ENCODE results near the gene CLDN24.
"Not testable (repeated sequence)": the region's sequence is repeated elsewhere in the genome, so short reads cannot be mapped to it uniquely, and the experiment has no call there.

The CLDN24 gene

GRCh38 chr4:183333202-183333601 is 11.0 kb upstream of the CLDN24 start:
- no peak for ATAC-seq

GRCh38 chr4:183332447-183332846 is 10.2 kb upstream of the CLDN24 start:
- Mint-ChIP-seq H3K4me3 (no peak overlapping the region), H3K27ac (no peak overlapping the region), H3K9me3 (peaks cover 4% of the 10 kb centered on the region), H3K27me3 (peaks cover 34% of the 10 kb centered on the region), H3K4me1 (no peaks in the 10 kb centered on the region), H3K36me3 (no peaks in the 10 kb centered on the region)
- ATAC-seq, result no peak

More at GRCh38 chr4:183333202-183333601, 11.0 kb upstream of the CLDN24 start:
- H3K9me3 Mint-ChIP-seq, result peaks cover 4% of the 10 kb centered on the region
- no peak overlapping the region for H3K27ac Mint-ChIP-seq
- H3K36me3 Mint-ChIP-seq, result no peaks in the 10 kb centered on the region
- peaks cover 34% of the 10 kb centered on the region for H3K27me3 Mint-ChIP-seq
- H3K4me3 Mint-ChIP-seq, result no peak overlapping the region
- H3K4me1 Mint-ChIP-seq, result no peaks in the 10 kb centered on the region

GRCh38 chr4:183330841-183331240 is 8.6 kb upstream of the CLDN24 start:
- Mint-ChIP-seq H3K36me3 (no peaks in the 10 kb centered on the region), H3K27me3 (peaks cover 37% of the 10 kb centered on the region), H3K4me1 (no peaks in the 10 kb centered on the region), H3K4me3 (no peak overlapping the region), H3K9me3 (peaks cover 4% of the 10 kb centered on the region), H3K27ac (no peak overlapping the region)
- ATAC-seq, result no peak

- Mint-ChIP-seq H3K36me3 (no peaks in the 10 kb centered on the region), H3K27ac (no peak overlapping the region), H3K4me3 (no peak overlapping the region), H3K27me3 (peaks cover 37% of the 10 kb centered on the region), H3K4me1 (no peaks in the 10 kb centered on the region), H3K9me3 (peaks cover 4% of the 10 kb centered on the region)
- ATAC-seq, result no peak
Measured at GRCh38 chr4:183329954-183330742, 7.9 kb upstream of the CLDN24 start.

- Mint-ChIP-seq H3K36me3 (no peaks in the 10 kb centered on the region), H3K9me3 (peaks cover 4% of the 10 kb centered on the region), H3K27me3 (peaks cover 36% of the 10 kb centered on the region), H3K4me3 (no peak overlapping the region), H3K27ac (no peak overlapping the region), H3K4me1 (no peaks in the 10 kb centered on the region)
- ATAC-seq, result no peak
Measured at GRCh38 chr4:183329244-183329643, 7.0 kb upstream of the CLDN24 start.

- Mint-ChIP-seq H3K9me3 (peaks cover 4% of the 10 kb centered on the region), H3K4me3 (no peak overlapping the region), H3K4me1 (no peaks in the 10 kb centered on the region), H3K27me3 (peaks cover 36% of the 10 kb centered on the region), H3K27ac (no peak overlapping the region), H3K36me3 (no peaks in the 10 kb centered on the region)
- ATAC-seq, result no peak
Measured at GRCh38 chr4:183328832-183329231, 6.6 kb upstream of the CLDN24 start.

- H3K9me3 Mint-ChIP-seq, result peaks cover 4% of the 10 kb centered on the region
- H3K36me3 Mint-ChIP-seq, result no peaks in the 10 kb centered on the region
- ATAC-seq, result no peak
- no peak overlapping the region for H3K27ac Mint-ChIP-seq
- peaks cover 33% of the 10 kb centered on the region for H3K27me3 Mint-ChIP-seq
- no peak overlapping the region for H3K4me3 Mint-ChIP-seq
- no peaks in the 10 kb centered on the region for H3K4me1 Mint-ChIP-seq
Measured at GRCh38 chr4:183327827-183328226, 5.6 kb upstream of the CLDN24 start.

- H3K9me3 Mint-ChIP-seq, result peaks cover 4% of the 10 kb centered on the region
- no peak overlapping the region for H3K4me3 Mint-ChIP-seq
- H3K27ac Mint-ChIP-seq, result no peak overlapping the region
- peaks cover 23% of the 10 kb centered on the region for H3K27me3 Mint-ChIP-seq
- no peaks in the 10 kb centered on the region for H3K4me1 Mint-ChIP-seq
- no peak for ATAC-seq
- no peaks in the 10 kb centered on the region for H3K36me3 Mint-ChIP-seq
Measured at GRCh38 chr4:183326853-183327252, 4.6 kb upstream of the CLDN24 start.

GRCh38 chr4:183326387-183326786 is 4.2 kb upstream of the CLDN24 start:
- H3K4me3 Mint-ChIP-seq, H3K36me3 Mint-ChIP-seq, H3K27ac Mint-ChIP-seq, H3K4me1 Mint-ChIP-seq, ATAC-seq, H3K9me3 Mint-ChIP-seq: not testable (repeated sequence)
- H3K27me3 Mint-ChIP-seq, result peaks cover 18% of the 10 kb centered on the region

GRCh38 chr4:183324619-183325018 is 2.4 kb upstream of the CLDN24 start:
- Mint-ChIP-seq H3K4me1 (no peaks in the 10 kb centered on the region), H3K27me3 (peaks cover 18% of the 10 kb centered on the region)
- no peak for ATAC-seq

GRCh38 chr4:183324056-183324455 is 1.8 kb upstream of the CLDN24 start:
- H3K4me3 Mint-ChIP-seq, ATAC-seq, H3K27ac Mint-ChIP-seq, H3K4me1 Mint-ChIP-seq, H3K36me3 Mint-ChIP-seq, H3K9me3 Mint-ChIP-seq: not testable (repeated sequence)
- H3K27me3 Mint-ChIP-seq, result peaks cover 18% of the 10 kb centered on the region

More at GRCh38 chr4:183324619-183325018, 2.4 kb upstream of the CLDN24 start:
- H3K36me3 Mint-ChIP-seq, result no peaks in the 10 kb centered on the region
- no peak overlapping the region for H3K27ac Mint-ChIP-seq
- H3K4me3 Mint-ChIP-seq, result no peak overlapping the region
- H3K9me3 Mint-ChIP-seq, result peaks cover 4% of the 10 kb centered on the region

GRCh38 chr4:183323295-183323694 is 1.1 kb upstream of the CLDN24 start:
- peaks cover 18% of the 10 kb centered on the region for H3K27me3 Mint-ChIP-seq
- H3K9me3 Mint-ChIP-seq, result no peaks in the 10 kb centered on the region
- H3K4me3 Mint-ChIP-seq, result no peak overlapping the region

GRCh38 chr4:183321516-183321915 is 710 bp downstream of the CLDN24 start:
- Mint-ChIP-seq H3K9me3 (no peaks in the 10 kb centered on the region), H3K27me3 (peaks cover 14% of the 10 kb centered on the region), H3K4me1 (no peaks in the 10 kb centered on the region), H3K4me3 (no peak overlapping the region), H3K27ac (no peak overlapping the region), H3K36me3 (no peaks in the 10 kb centered on the region)
- ATAC-seq, result no peak

More at GRCh38 chr4:183323295-183323694, 1.1 kb upstream of the CLDN24 start:
- ATAC-seq, result no peak
- H3K27ac Mint-ChIP-seq, result no peak overlapping the region
- H3K36me3 Mint-ChIP-seq, result no peaks in the 10 kb centered on the region
- no peaks in the 10 kb centered on the region for H3K4me1 Mint-ChIP-seq

- no peaks in the 10 kb centered on the region for H3K9me3 Mint-ChIP-seq
- no peak for ATAC-seq
- H3K4me3 Mint-ChIP-seq, result no peak overlapping the region
- no peaks in the 10 kb centered on the region for H3K4me1 Mint-ChIP-seq
- H3K27ac Mint-ChIP-seq, result no peak overlapping the region
- H3K27me3 Mint-ChIP-seq, result peaks cover 9% of the 10 kb centered on the region
- H3K36me3 Mint-ChIP-seq, result no peaks in the 10 kb centered on the region
Measured at GRCh38 chr4:183321079-183321478, 1.1 kb downstream of the CLDN24 start.

GRCh38 chr4:183320211-183321059 is 1.8 kb downstream of the CLDN24 start, which contains the start of gene CLDN22:
Gene CLDN22 (minus strand): TSS chr4:183320276. CDS start chr4:183320218, 58 bp downstream.
- no peaks in the 10 kb centered on the region for H3K36me3 Mint-ChIP-seq
- no peaks in the 10 kb centered on the region for H3K4me1 Mint-ChIP-seq
- no peak for ATAC-seq
- H3K27ac Mint-ChIP-seq, result no peak within 1 kb of the TSS
- H3K4me3 Mint-ChIP-seq, result no peak within 1 kb of the TSS
- H3K9me3 Mint-ChIP-seq, result no peaks in the 10 kb centered on the region
- H3K27me3 Mint-ChIP-seq, result peaks cover 9% of the 10 kb centered on the region

All from stimulated activated memory B cell treated with anti-CD40 and anti-IgM and Interleukin-4, amounts not matched to agents 10 μg/mL and 1 μg/mL and 100 μg/mL, for 72 hours (primary cell).